ENCODE data around the gene ZFAND3.

The ZFAND3 gene

GRCh38 chr6:38192011-38192410, 372.5 kb downstream of the ZFAND3 start:
- Histone ChIP-seq H3K27ac (ENCODE audit: low read depth, low read length, poor library complexity, severe bottlenecking) (no peak overlapping the region), H3K9me3 (ENCODE audit: low read length) (no peaks in the 10 kb centered on the region), H3K9me2 (ENCODE audit: low read depth, low read length) (no peaks in the 10 kb centered on the region), H3K36me3 (ENCODE audit: insufficient read depth, low read length) (no peaks in the 10 kb centered on the region), H4K20me1 (ENCODE audit: insufficient read depth, low read length) (no peaks in the 10 kb centered on the region), H3F3A (ENCODE audit: insufficient read depth, low read length) (no peaks in the 10 kb centered on the region), H3K9ac (ENCODE audit: low read length) (no peak overlapping the region), H3K27me3 (ENCODE audit: insufficient read depth, low read length) (no peaks in the 10 kb centered on the region), H3K4me1 (ENCODE audit: insufficient read depth, low read length, severe bottlenecking) (no peaks in the 10 kb centered on the region), H3K4me2 (ENCODE audit: low read length) (no peak overlapping the region), H3K79me2 (ENCODE audit: insufficient read depth, low read length) (no peaks in the 10 kb centered on the region), H3K4me3 (ENCODE audit: low read depth, low read length, poor library complexity, severe bottlenecking) (no peak overlapping the region), H2AFZ (ENCODE audit: low read length) (no peak overlapping the region)
- no peak for TF ChIP-seq EZH2 (IDR thresholded peaks at IDR 0.05; ENCODE audit: borderline replicate concordance, low read length)
- TF ChIP-seq, protein P1, sequence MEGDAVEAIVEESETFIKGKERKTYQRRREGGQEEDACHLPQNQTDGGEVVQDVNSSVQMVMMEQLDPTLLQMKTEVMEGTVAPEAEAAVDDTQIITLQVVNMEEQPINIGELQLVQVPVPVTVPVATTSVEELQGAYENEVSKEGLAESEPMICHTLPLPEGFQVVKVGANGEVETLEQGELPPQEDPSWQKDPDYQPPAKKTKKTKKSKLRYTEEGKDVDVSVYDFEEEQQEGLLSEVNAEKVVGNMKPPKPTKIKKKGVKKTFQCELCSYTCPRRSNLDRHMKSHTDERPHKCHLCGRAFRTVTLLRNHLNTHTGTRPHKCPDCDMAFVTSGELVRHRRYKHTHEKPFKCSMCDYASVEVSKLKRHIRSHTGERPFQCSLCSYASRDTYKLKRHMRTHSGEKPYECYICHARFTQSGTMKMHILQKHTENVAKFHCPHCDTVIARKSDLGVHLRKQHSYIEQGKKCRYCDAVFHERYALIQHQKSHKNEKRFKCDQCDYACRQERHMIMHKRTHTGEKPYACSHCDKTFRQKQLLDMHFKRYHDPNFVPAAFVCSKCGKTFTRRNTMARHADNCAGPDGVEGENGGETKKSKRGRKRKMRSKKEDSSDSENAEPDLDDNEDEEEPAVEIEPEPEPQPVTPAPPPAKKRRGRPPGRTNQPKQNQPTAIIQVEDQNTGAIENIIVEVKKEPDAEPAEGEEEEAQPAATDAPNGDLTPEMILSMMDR (IDR thresholded peaks at IDR 0.05; ENCODE audit: low read length) = no peak

DNA sequence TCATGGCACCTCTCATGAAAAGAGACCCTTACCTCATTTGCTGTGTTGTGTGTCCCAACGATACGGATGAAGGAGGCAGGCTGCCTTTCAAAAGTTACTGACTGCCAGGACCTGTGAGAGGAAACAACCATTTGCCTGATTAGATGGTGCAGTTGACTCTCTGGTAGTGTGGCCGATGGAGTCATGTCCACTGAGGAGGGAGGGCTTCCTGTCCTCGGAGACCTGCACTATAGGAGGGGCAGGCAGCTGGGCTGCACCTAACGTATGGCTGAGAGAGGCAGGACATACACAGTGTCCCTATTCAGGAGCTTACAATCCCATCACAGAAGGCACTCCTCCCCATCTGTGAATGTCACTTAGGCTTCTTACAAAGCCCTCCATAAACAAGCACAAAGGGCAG, 373.0 kb downstream of the ZFAND3 start:
- H3K9me2 ChIP-seq (ENCODE audit: low read depth, low read length) = no peaks in the 10 kb centered on the region
- TF ChIP-seq EZH2 (IDR thresholded peaks at IDR 0.05; ENCODE audit: borderline replicate concordance, low read length) = no peak
- TF ChIP-seq, protein P1 (IDR thresholded peaks at IDR 0.05; ENCODE audit: low read length) = no peak
- H3F3A ChIP-seq (ENCODE audit: insufficient read depth, low read length) = no peaks in the 10 kb centered on the region
- no peaks in the 10 kb centered on the region for H3K4me1 ChIP-seq (ENCODE audit: insufficient read depth, low read length, severe bottlenecking)
- H2AFZ ChIP-seq (ENCODE audit: low read length) = no peak overlapping the region
- H3K4me3 ChIP-seq (ENCODE audit: low read depth, low read length, poor library complexity, severe bottlenecking) = no peak overlapping the region
- no peaks in the 10 kb centered on the region for H4K20me1 ChIP-seq (ENCODE audit: insufficient read depth, low read length)
- no peaks in the 10 kb centered on the region for H3K27me3 ChIP-seq (ENCODE audit: insufficient read depth, low read length)
- H3K79me2 ChIP-seq (ENCODE audit: insufficient read depth, low read length) = no peaks in the 10 kb centered on the region
- no peaks in the 10 kb centered on the region for H3K36me3 ChIP-seq (ENCODE audit: insufficient read depth, low read length)
- H3K9me3 ChIP-seq (ENCODE audit: low read length) = no peaks in the 10 kb centered on the region
- no peak overlapping the region for H3K4me2 ChIP-seq (ENCODE audit: low read length)
- no peak overlapping the region for H3K9ac ChIP-seq (ENCODE audit: low read length)
- H3K27ac ChIP-seq (ENCODE audit: low read depth, low read length, poor library complexity, severe bottlenecking) = no peak overlapping the region

DNA sequence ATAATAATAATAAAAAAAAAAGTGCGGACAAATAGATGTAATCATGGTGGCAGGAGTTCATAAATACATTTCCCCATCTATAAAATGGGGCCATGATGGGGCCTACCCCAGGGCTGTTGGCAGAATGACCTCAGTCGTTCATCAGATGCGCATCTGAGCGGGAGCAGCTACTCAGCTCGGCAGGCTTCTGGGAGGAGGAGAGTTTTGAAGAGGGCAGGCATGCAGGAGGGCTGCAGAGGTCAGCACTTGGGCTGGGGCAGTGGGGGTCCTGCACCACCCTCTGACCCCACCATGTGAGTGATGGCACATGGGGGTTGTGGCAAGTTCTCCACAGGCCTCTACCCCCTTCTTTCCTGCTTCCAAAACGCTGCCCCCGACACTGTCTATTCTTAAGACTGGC, 373.5 kb downstream of the ZFAND3 start:
- no peaks in the 10 kb centered on the region for H3K79me2 ChIP-seq (ENCODE audit: insufficient read depth, low read length)
- no peaks in the 10 kb centered on the region for H3K9me3 ChIP-seq (ENCODE audit: low read length)
- no peaks in the 10 kb centered on the region for H3K4me1 ChIP-seq (ENCODE audit: insufficient read depth, low read length, severe bottlenecking)
- H3K27me3 ChIP-seq (ENCODE audit: insufficient read depth, low read length) = no peaks in the 10 kb centered on the region
- no peak overlapping the region for H2AFZ ChIP-seq (ENCODE audit: low read length)
- no peaks in the 10 kb centered on the region for H4K20me1 ChIP-seq (ENCODE audit: insufficient read depth, low read length)
- no peaks in the 10 kb centered on the region for H3K36me3 ChIP-seq (ENCODE audit: insufficient read depth, low read length)
- H3K4me2 ChIP-seq (ENCODE audit: low read length) = no peak overlapping the region
- H3K4me3 ChIP-seq (ENCODE audit: low read depth, low read length, poor library complexity, severe bottlenecking) = no peak overlapping the region
- H3K9ac ChIP-seq (ENCODE audit: low read length) = no peak overlapping the region
- H3K27ac ChIP-seq (ENCODE audit: low read depth, low read length, poor library complexity, severe bottlenecking) = no peak overlapping the region
- H3K9me2 ChIP-seq (ENCODE audit: low read depth, low read length) = no peaks in the 10 kb centered on the region
- TF ChIP-seq, protein P1 (IDR thresholded peaks at IDR 0.05; ENCODE audit: low read length) = no peak
- no peak for TF ChIP-seq EZH2 (IDR thresholded peaks at IDR 0.05; ENCODE audit: borderline replicate concordance, low read length)
- no peaks in the 10 kb centered on the region for H3F3A ChIP-seq (ENCODE audit: insufficient read depth, low read length)

All from OCI-LY1 (cell line).